Measurements from ENCODE around the gene NRBF2. TPM values are rescaled to one million over a fixed set of nuclear protein-coding genes. Genes with fewer than 3 reads are reported as not detected.
A peak's percentile ranks its signal among the peaks of the same experiment; 100 is the strongest.

Gene NRBF2
- total RNA-seq, 1 donor from 2014 or later, result 29.1 TPM

DNA sequence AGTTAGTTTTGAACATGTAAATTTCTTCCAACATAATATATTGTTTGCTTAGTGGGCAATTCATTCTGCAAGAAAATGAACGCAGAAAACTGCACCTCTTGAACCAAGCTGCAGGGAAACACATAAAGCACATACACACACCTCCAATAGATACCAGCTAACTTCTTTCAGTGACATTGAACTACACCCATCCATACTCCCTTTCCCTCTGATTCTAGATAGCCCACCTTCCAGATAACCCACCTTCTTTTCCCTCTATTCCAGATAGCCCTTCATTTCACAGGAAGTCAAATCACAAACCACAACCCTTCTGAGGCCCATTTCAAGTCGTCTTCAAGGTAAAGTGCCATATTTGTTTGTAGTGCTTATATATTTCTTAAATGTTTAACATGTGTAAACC, 28.5 kb downstream of the NRBF2 start:
- Mint-ChIP-seq H3K27ac (no peak overlapping the region), H3K4me1 (peaks cover 11% of the 10 kb centered on the region), H3K4me3 (no peak overlapping the region), H3K27me3 (no peaks in the 10 kb centered on the region), H3K36me3 (ENCODE audit: low read depth) (peaks cover 8% of the 10 kb centered on the region), H3K9me3 (no peaks in the 10 kb centered on the region)
- no peak for DNase-seq
- intact Hi-C loops (cut with micrococcal nuclease), result loop anchor here (10.0 kb wide), 1 partner anchor 663 kb away; no protein-coding TSS in a partner anchor

DNA sequence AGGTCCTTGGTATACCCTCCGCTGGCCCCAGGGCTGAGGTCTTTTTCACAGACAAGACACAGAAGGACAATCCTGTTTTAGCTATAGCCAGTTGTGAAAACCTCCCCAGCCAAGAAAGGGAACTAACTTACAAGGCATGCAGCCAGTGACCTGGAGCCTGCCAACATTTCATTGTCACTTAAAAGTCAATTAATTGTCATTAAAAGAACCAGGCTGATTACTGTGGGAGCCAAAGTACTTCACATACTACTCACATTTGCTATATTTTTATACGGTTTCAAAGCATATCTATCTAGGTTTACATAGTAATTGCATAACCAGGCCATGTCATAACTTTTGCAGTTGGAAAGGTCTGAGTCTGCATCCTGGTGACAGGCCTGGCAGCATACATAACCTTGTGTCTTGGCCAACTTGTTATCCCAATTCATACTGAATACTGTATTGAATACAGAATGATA, 31.1 kb downstream of the NRBF2 start:
- Mint-ChIP-seq H3K27me3 (no peaks in the 10 kb centered on the region), H3K27ac (no peak overlapping the region)

DNA sequence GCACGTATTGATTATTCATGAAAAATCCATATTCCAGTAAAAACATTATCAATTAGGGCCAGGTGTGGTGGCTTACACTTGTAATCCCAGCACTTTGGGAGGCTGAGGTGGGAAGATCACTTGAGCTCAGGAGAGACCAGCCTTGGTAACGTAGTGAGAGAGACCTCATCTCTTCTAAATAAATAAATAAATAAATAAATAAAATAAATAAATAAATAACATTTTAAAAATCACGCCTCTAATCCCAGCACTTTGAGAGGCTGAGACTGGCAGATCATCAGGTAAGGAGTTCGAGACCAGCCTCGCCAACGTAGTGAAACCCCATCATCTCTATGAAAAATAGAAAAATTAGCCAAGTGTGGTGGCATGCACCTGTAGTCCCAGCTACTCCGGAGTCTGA, 32.1 kb downstream of the NRBF2 start:
- Mint-ChIP-seq H3K4me1 (peaks cover 25% of the 10 kb centered on the region), H3K36me3 (ENCODE audit: low read depth) (peaks cover 28% of the 10 kb centered on the region), H3K4me3 (no peak overlapping the region), H3K27ac (no peak overlapping the region), H3K9me3 (no peaks in the 10 kb centered on the region), H3K27me3 (no peaks in the 10 kb centered on the region)
- no peak for DNase-seq
- intact Hi-C loops (cut with micrococcal nuclease), result loop anchor here (10.0 kb wide), 1 partner anchor 660 kb away; no protein-coding TSS in a partner anchor

More for the DNA sequence above, 31.1 kb downstream of the NRBF2 start:
- DNase-seq, result no peak
- H3K4me3 Mint-ChIP-seq, result no peak overlapping the region
- H3K9me3 Mint-ChIP-seq, result no peaks in the 10 kb centered on the region
- peaks cover 22% of the 10 kb centered on the region for H3K4me1 Mint-ChIP-seq
- H3K36me3 Mint-ChIP-seq (ENCODE audit: low read depth), result peaks cover 21% of the 10 kb centered on the region
- intact Hi-C loops (cut with micrococcal nuclease), result loop anchor here (10.0 kb wide), 1 partner anchor 661 kb away; no protein-coding TSS in a partner anchor

DNA sequence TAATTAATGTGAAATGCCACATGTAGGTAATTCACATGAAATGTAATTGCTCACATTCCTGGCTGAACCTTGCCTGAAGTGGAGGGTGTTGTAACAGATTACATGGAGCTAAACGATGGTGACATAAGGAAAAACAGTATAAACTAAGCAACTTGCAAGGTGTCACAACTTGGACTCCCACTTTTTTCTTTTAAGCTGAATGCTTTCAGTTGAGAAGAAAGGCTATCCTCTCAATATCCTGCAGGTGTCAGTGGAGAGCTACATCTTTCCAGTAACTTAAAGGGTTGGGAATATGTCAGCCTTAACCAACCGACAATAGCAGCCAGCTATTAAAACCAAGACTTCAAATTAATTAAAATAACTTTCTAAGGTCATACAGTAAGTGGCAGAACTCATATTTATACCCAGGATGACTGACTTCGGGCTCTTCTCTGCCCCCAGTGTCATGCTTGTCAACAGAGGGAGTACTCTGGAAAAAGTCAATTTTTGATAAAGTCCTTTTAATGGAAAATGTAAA, 33.7 kb downstream of the NRBF2 start:
- intact Hi-C loops (cut with micrococcal nuclease), result loop anchor here (1.0 to 10.0 kb wide), 3 partner anchors 464 to 658 kb away; no protein-coding TSS in a partner anchor
- Mint-ChIP-seq H3K4me3 (no peak overlapping the region), H3K4me1 (peaks cover 33% of the 10 kb centered on the region), H3K27ac (no peak overlapping the region), H3K9me3 (no peaks in the 10 kb centered on the region), H3K27me3 (no peaks in the 10 kb centered on the region), H3K36me3 (ENCODE audit: low read depth) (peaks cover 34% of the 10 kb centered on the region)
- peak; percentile 82 for DNase-seq

DNA sequence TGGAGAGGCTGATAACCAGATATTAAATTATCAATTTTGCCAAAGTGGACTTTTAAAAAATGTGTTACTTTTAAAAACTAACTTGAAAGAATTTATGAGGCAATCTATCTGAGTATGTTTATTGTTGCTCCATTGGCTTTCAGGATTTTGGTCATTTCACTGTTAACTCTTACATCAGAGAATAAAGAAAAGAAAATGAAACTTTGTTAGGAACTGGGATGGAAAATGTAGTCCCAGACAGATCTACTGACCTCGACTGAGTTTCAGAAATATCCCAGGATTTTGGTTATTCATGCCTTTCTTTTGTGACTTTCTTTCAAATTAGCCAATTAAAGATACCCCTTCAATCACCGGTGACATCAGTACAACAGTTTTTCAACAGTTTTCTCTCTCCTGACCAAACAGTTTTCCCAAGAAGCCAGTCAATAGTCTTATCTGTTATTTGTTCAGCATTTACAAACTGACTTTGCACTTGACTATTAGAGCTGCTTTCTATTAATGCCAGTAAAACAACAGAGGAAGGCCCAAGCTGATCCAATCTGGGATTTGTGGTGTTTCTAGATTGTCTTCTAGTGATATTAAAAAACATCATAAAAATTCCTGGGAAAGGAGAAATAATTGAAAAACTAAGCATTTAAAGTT, 35.8 kb downstream of the NRBF2 start:
- H3K4me1 Mint-ChIP-seq, result peaks cover 49% of the 10 kb centered on the region
- peaks cover 50% of the 10 kb centered on the region for H3K36me3 Mint-ChIP-seq (ENCODE audit: low read depth)
- H3K9me3 Mint-ChIP-seq, result peaks cover 11% of the 10 kb centered on the region
- DNase-seq, result no peak
- no peak overlapping the region for H3K27ac Mint-ChIP-seq
- intact Hi-C loops (cut with micrococcal nuclease), result loop anchor here (10.0 kb wide), 1 partner anchor 656 kb away; no protein-coding TSS in a partner anchor
- H3K27me3 Mint-ChIP-seq, result no peaks in the 10 kb centered on the region
- H3K4me3 Mint-ChIP-seq, result no peak overlapping the region

- no peak overlapping the region for H3K4me3 Mint-ChIP-seq
- no peaks in the 10 kb centered on the region for H3K27me3 Mint-ChIP-seq
- peaks cover 57% of the 10 kb centered on the region for H3K36me3 Mint-ChIP-seq (ENCODE audit: low read depth)
- H3K9me3 Mint-ChIP-seq, result peaks cover 11% of the 10 kb centered on the region
- peaks cover 54% of the 10 kb centered on the region for H3K4me1 Mint-ChIP-seq
- no peak overlapping the region for H3K27ac Mint-ChIP-seq
- peak; percentile 52 for DNase-seq
- intact Hi-C loops (cut with micrococcal nuclease), result loop anchor here (5.0 to 10.0 kb wide), 6 partner anchors 58 to 987 kb away; partner anchors contain the start of genes JMJD1C and REEP3
Observed at GRCh38 chr10:63169624-63170023, 36.5 kb downstream of the NRBF2 start.

DNA sequence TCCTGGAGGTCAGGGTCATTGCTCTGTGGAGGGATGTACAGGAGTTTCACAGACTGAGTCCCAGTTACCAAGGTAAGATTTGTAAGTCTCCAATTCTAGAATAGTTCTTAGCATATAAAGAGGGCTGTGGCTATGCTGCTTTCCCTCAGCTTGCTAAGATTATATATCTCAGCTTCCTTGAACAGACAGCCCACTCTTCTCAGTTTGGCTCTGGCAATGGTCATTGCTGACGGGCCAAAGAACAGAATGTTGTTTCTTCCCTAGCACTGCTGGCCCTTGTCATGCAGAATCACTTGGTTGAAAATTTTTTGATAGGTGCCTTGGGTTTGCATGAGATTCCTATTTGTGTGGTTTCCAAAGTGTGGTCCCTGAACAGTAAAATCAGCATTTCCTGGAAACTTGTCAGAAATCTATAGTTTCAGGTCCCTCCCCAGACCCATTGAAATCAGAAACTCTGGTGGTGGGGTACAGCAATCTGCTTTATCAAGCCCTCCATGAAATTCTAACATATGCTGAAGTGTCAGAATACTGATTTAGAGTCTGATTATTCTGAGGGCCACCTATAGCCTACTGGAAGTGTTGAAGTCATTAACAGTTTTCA, 38.2 kb downstream of the NRBF2 start:
- H3K4me3 Mint-ChIP-seq, result no peak overlapping the region
- peak overlapping the region; percentile 6 for H3K27ac Mint-ChIP-seq

GRCh38 chr10:63171926-63172325, 38.8 kb downstream of the NRBF2 start:
- DNase-seq, result no peak
- Mint-ChIP-seq H3K36me3 (ENCODE audit: low read depth) (peaks cover 55% of the 10 kb centered on the region), H3K4me1 (peaks cover 54% of the 10 kb centered on the region), H3K27ac (peak overlapping the region; percentile 35), H3K4me3 (no peak overlapping the region), H3K9me3 (peaks cover 11% of the 10 kb centered on the region), H3K27me3 (no peaks in the 10 kb centered on the region)
- intact Hi-C loops (cut with micrococcal nuclease), result loop anchor here (2.0 to 5.0 kb wide), 6 partner anchors 55 to 990 kb away; partner anchors contain the start of genes JMJD1C and REEP3

More for the DNA sequence above, 38.2 kb downstream of the NRBF2 start:
- peaks cover 55% of the 10 kb centered on the region for H3K4me1 Mint-ChIP-seq
- peaks cover 54% of the 10 kb centered on the region for H3K36me3 Mint-ChIP-seq (ENCODE audit: low read depth)
- peaks cover 11% of the 10 kb centered on the region for H3K9me3 Mint-ChIP-seq
- no peak for DNase-seq
- intact Hi-C loops (cut with micrococcal nuclease), result loop anchor here (5.0 kb wide), 5 partner anchors 56 to 989 kb away; partner anchors contain the start of genes JMJD1C and REEP3
- no peaks in the 10 kb centered on the region for H3K27me3 Mint-ChIP-seq

GRCh38 chr10:63173468-63174232, 40.5 kb downstream of the NRBF2 start:
- Mint-ChIP-seq H3K4me1 (peaks cover 52% of the 10 kb centered on the region), H3K9me3 (peaks cover 11% of the 10 kb centered on the region), H3K4me3 (peak overlapping the region; percentile 41), H3K27me3 (no peaks in the 10 kb centered on the region), H3K36me3 (ENCODE audit: low read depth) (peaks cover 63% of the 10 kb centered on the region), H3K27ac (peak overlapping the region; percentile 81)
- DNase-seq, result peak; percentile 72
- intact Hi-C loops (cut with micrococcal nuclease), result loop anchor here (1.0 to 5.0 kb wide), 9 partner anchors 31 to 991 kb away; partner anchors contain the start of genes JMJD1C and REEP3

DNA sequence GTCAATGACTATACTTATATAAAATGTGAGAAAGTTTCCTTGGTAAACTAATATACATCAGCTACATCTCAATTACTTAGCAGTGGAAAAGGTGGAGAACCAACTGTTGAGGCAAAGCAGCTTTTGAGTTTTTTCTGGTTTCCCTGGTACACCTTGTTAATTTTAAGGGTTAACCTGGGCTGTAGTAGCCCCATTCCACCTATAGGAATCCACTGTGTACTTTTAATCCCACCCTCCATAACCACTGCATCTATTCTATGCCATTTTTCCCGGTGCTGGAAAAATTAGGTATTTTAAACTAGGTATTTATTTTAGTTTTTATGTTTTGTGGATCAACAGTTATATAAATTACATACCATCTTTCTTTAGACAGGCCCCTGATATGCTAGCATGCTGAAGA, 42.4 kb downstream of the NRBF2 start:
- Mint-ChIP-seq H3K9me3 (peaks cover 11% of the 10 kb centered on the region), H3K27ac (no peak overlapping the region), H3K4me1 (peaks cover 38% of the 10 kb centered on the region), H3K4me3 (no peak overlapping the region), H3K36me3 (ENCODE audit: low read depth) (peaks cover 60% of the 10 kb centered on the region), H3K27me3 (no peaks in the 10 kb centered on the region)
- intact Hi-C loops (cut with micrococcal nuclease), result loop anchor here (2.0 kb wide), 2 partner anchors 29 to 93 kb away; no protein-coding TSS in a partner anchor
- no peak for DNase-seq

DNA sequence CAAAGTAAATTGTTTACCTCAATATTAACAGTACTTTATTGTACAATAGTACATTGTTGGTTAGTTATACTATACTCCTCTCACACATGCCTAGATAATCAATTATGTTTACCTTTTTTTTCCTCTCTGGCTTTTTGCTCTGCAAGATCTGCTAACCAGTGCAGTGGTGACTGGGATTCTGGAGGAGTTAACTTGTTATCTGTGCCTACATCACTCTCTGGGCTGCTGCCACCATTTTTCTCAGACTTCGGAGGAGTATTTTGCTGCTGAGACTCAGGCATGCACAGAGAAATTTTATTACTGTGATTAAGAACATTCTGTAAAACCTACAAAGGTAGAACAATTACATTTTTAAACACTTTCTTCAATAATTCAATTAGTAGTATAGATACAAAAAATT, 59.7 kb downstream of the NRBF2 start:
- DNase-seq, result no peak
- peaks cover 53% of the 10 kb centered on the region for H3K36me3 Mint-ChIP-seq (ENCODE audit: low read depth)
- peaks cover 1% of the 10 kb centered on the region for H3K4me1 Mint-ChIP-seq
- H3K27ac Mint-ChIP-seq, result no peak overlapping the region
- H3K27me3 Mint-ChIP-seq, result no peaks in the 10 kb centered on the region
- no peaks in the 10 kb centered on the region for H3K9me3 Mint-ChIP-seq
- intact Hi-C loops (cut with micrococcal nuclease), result no loop called here
- H3K4me3 Mint-ChIP-seq, result no peak overlapping the region

DNA sequence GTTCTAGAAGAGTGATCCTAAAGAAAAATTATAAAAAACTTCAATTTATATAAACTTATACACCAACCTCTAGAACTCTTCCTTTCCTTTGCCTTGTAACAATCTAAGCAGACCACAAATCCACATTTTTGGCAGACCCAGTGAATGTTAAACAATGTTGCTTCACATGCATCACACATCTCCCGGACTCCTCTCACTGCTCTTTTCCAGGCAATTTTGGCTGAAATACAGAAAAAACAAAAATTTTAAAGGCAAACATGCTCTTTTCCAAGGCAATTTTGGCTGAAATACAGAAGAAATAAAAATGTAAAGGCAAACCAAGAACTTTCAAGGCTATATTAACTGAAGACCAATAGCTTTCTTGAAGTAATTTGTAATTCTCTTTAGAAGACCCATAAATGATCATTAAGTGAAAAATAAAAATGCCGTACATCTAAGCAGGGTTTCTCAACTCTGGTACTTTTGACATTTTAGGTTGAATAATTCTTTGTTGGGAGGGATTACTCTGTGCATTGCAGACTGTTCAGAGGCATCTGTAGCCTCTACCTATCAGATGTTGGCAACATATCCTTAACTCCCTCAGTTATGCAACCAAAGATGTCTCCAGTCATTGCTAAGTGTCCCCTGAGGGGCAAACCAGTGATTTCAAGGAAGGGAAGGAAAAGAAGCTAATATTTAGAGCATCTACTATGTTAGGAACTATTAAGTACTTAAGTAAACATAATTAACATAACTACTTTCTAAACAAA, 64.4 kb downstream of the NRBF2 start:
- Mint-ChIP-seq H3K4me3 (no peak overlapping the region), H3K36me3 (ENCODE audit: low read depth) (peaks cover 48% of the 10 kb centered on the region), H3K27ac (no peak overlapping the region), H3K27me3 (no peaks in the 10 kb centered on the region), H3K9me3 (no peaks in the 10 kb centered on the region), H3K4me1 (peaks cover 1% of the 10 kb centered on the region)
- DNase-seq, result peak; percentile 41
- intact Hi-C loops (cut with micrococcal nuclease), result no loop called here

- Mint-ChIP-seq H3K27ac (peak overlapping the region; percentile 9), H3K4me1 (peaks cover 8% of the 10 kb centered on the region), H3K9me3 (no peaks in the 10 kb centered on the region), H3K27me3 (no peaks in the 10 kb centered on the region), H3K36me3 (ENCODE audit: low read depth) (peaks cover 38% of the 10 kb centered on the region), H3K4me3 (no peak overlapping the region)
- peak; percentile 14 for DNase-seq
- intact Hi-C loops (cut with micrococcal nuclease), result no loop called here
Observed at GRCh38 chr10:63199716-63200115, 66.6 kb downstream of the NRBF2 start.
